ENCODE results near the gene CHMP5.

CHMP5 gene

GRCh38 chr9:33264473-33265177, at the start of gene CHMP5, which contains the start of gene BAG1:
Gene CHMP5 (plus strand): TSS chr9:33265049. CDS start chr9:33265079, 30 bp downstream.
Gene BAG1 (minus strand): TSS chr9:33264708.
- DNase-seq, result peak; percentile 85 to 100 (median 99)

- no peak for DNase-seq
Measured at GRCh38 chr9:33220681-33221567, 43.9 kb upstream of the CHMP5 start.

- no peak for DNase-seq
Measured at GRCh38 chr9:33221568-33221884, 43.3 kb upstream of the CHMP5 start.

GRCh38 chr9:33222031-33222430, 42.8 kb upstream of the CHMP5 start:
- no peak for DNase-seq

- DNase-seq, result no peak
Measured at GRCh38 chr9:33223696-33224095, 41.2 kb upstream of the CHMP5 start.

GRCh38 chr9:33225319-33226147, 39.3 kb upstream of the CHMP5 start:
- DNase-seq, result peak in 35 of 58 donors; percentile 2 to 65 (median 22)

- DNase-seq, result peak in 1 of 58 donors; percentile 5
Measured at GRCh38 chr9:33227008-33227398, 37.8 kb upstream of the CHMP5 start.

GRCh38 chr9:33227741-33228140, 37.1 kb upstream of the CHMP5 start:
- DNase-seq, result no peak

- no peak for DNase-seq
Measured at GRCh38 chr9:33228606-33229005, 36.2 kb upstream of the CHMP5 start.

- no peak for DNase-seq
Measured at GRCh38 chr9:33229359-33230114, 35.3 kb upstream of the CHMP5 start.

GRCh38 chr9:33230756-33231622, 33.9 kb upstream of the CHMP5 start:
- DNase-seq, result no peak

GRCh38 chr9:33231623-33231942, 33.3 kb upstream of the CHMP5 start:
- DNase-seq, result no peak

GRCh38 chr9:33232815-33233214, 32.0 kb upstream of the CHMP5 start:
- no peak for DNase-seq

GRCh38 chr9:33233626-33234342, 31.1 kb upstream of the CHMP5 start:
- DNase-seq, result no peak

- DNase-seq, result no peak
Measured at GRCh38 chr9:33234511-33235467, 30.1 kb upstream of the CHMP5 start.

GRCh38 chr9:33236571-33236970, 28.3 kb upstream of the CHMP5 start:
- DNase-seq, result no peak

GRCh38 chr9:33239921-33240320, 24.9 kb upstream of the CHMP5 start, which contains the start of gene SPINK4:
Gene SPINK4 (plus strand): TSS chr9:33240167. CDS start chr9:33240209, 42 bp downstream.
- no peak for DNase-seq

GRCh38 chr9:33241298-33241697, 23.6 kb upstream of the CHMP5 start:
- DNase-seq, result no peak

Data from anterior cingulate cortex (tissue), 58 donors.